HCT116 (cell line): ENCODE data around the gene NUCB1. TPM values are rescaled to one million over a fixed set of nuclear protein-coding genes. Genes with fewer than 3 reads are reported as not detected.

Experiments
- ATAC-seq: fragments of 200-7000 bp; cut with Tn5 transposase; 2 replicates; pipeline ENCODE4 v1.9.1; 2020; ENCODE audit warnings: mild to moderate bottlenecking, moderate library complexity
- BruUV-seq: library from RNA; stranded (reverse); fragments of 400-500 nt; replicated peaks from 2 replicates; lab custom pipeline; 2021; lab: Mats Ljungman, UMichigan
- CTCF ChIA-PET: fragments of 300-600 bp; sonication (Branson Sonifier 250); formaldehyde crosslinking; loops from one replicate; lab custom pipeline; 2021; ENCODE audit warnings: antibody characterized with exemption; lab: Charles Lee
- POLR2A ChIA-PET: fragments of 300-600, 350-600 bp; sonication (Branson Sonifier 250); formaldehyde crosslinking; loops from one replicate; lab custom pipeline; 2021; ENCODE audit warnings: antibody characterized with exemption; lab: Charles Lee
- RAD21 ChIA-PET, 2 experiments: fragments of 300-600 bp; sonication (Branson Sonifier 250); formaldehyde crosslinking; loops; one replicate each; lab custom pipeline; 2023; ENCODE audit warnings: low total read pairs in 2 of 2; ENCODE audit not compliant: uncharacterized antibody in 2 of 2, unreplicated experiment in 2 of 2, low non-redundant PET in 1 of 2; lab: Charles Lee
- DNase-seq: peaks from one replicate; pipeline ENCODE4 v3.0.0-alpha.2; 2010; ENCODE audit warnings: low read depth, low spot score
- H2AFZ ChIP-seq: fragments of 200-600 bp; shearing (Covaris generic), sonication (generic); 2 replicates; pipeline ENCODE4 v1.6.1; 2017; ENCODE audit warnings: low read depth, mixed run types, mixed read lengths, antibody characterized with exemption, low read length; ENCODE audit not compliant: poor library complexity, severe bottlenecking
- H3K27ac ChIP-seq: 2 replicates; pipeline ENCODE4 v1.5.1; 2012; ENCODE audit warnings: low read depth, low read length
- H3K27me3 ChIP-seq: fragments of 200-600 bp; sonication (generic); 2 replicates; pipeline ENCODE4 v1.6.1; 2016; ENCODE audit warnings: mixed run types, low read length, mixed read lengths; ENCODE audit not compliant: insufficient read depth
- H3K36me3 ChIP-seq, 2 experiments: fragments of 200-500 bp in 1 of 2; fragments of 200-600 bp in 1 of 2; sonication (Bioruptor generic) in 1 of 2; sonication (generic) in 1 of 2; 2 replicates each; pipeline versions ENCODE4 v1.5.1 to v1.6.1; 2014 to 2016; ENCODE audit warnings: low read length in 2 of 2, inconsistent platforms in 1 of 2, mixed read lengths in 1 of 2, mixed run types in 1 of 2; ENCODE audit not compliant: insufficient read depth in 2 of 2, control insufficient read depth in 1 of 2
- H3K4me1 ChIP-seq, 2 experiments: fragments of 200-600 bp in 1 of 2; sonication (generic) in 1 of 2; 2 replicates each; pipeline versions ENCODE4 v1.5.1 to v1.6.1; 2012 to 2017; ENCODE audit warnings: low read length in 2 of 2, inconsistent platforms in 1 of 2, mild to moderate bottlenecking in 1 of 2, mixed read lengths in 1 of 2, mixed run types in 1 of 2, moderate library complexity in 1 of 2; ENCODE audit not compliant: insufficient read depth in 2 of 2, control insufficient read depth in 1 of 2
- H3K4me2 ChIP-seq: fragments of 200-600 bp; sonication (generic); 2 replicates; pipeline ENCODE4 v1.6.1; 2017; ENCODE audit warnings: mixed run types, low read length, mixed read lengths
- H3K4me3 ChIP-seq, 2 experiments: fragments of 200-600 bp in 1 of 2; sonication (generic) in 1 of 2; replicated peaks in 1 of 2; 2 replicates each; pipeline ENCODE4 v1.5.1; 2011 to 2016; ENCODE audit warnings: low read length in 2 of 2, control low read depth in 1 of 2, low read depth in 1 of 2, mild to moderate bottlenecking in 1 of 2, mixed read lengths in 1 of 2, mixed run types in 1 of 2
- H3K79me2 ChIP-seq: fragments of 200-600 bp; sonication (generic); 2 replicates; pipeline ENCODE4 v1.6.1; 2017; ENCODE audit warnings: mild to moderate bottlenecking, mixed run types, low read length, moderate library complexity, mixed read lengths; ENCODE audit not compliant: insufficient read depth
- H3K9ac ChIP-seq: fragments of 200-600 bp; sonication (generic); 2 replicates; pipeline ENCODE4 v1.6.1; 2016; ENCODE audit warnings: low read length, mixed read lengths
- H3K9me2 ChIP-seq: fragments of 200-600 bp; sonication (generic), shearing (Covaris generic); 2 replicates; pipeline ENCODE4 v1.6.1; 2017; ENCODE audit warnings: mixed run types, mild to moderate bottlenecking, moderate library complexity; ENCODE audit not compliant: insufficient read depth
- H3K9me3 ChIP-seq, 2 experiments: fragments of 200-500 bp in 1 of 2; fragments of 200-600 bp in 1 of 2; sonication (Bioruptor generic) in 1 of 2; sonication (generic) in 1 of 2; 2 replicates each; pipeline ENCODE4 v1.6.1; 2014 to 2017; ENCODE audit warnings: low read length in 2 of 2, mixed read lengths in 2 of 2, inconsistent platforms in 1 of 2, low read depth in 1 of 2, mild to moderate bottlenecking in 1 of 2, mixed run types in 1 of 2, moderate library complexity in 1 of 2; ENCODE audit not compliant: control insufficient read depth in 1 of 2, insufficient read depth in 1 of 2
- H4K20me1 ChIP-seq: fragments of 200-600 bp; sonication (generic), shearing (Covaris generic); 2 replicates; pipeline ENCODE4 v1.6.1; 2017; ENCODE audit warnings: mixed run types, mild to moderate bottlenecking, moderate library complexity; ENCODE audit not compliant: insufficient read depth
- ATF3 ChIP-seq: IDR thresholded peaks from 2 replicates; pipeline ENCODE4 v1.6.1; 2012
- CBX3 ChIP-seq: IDR thresholded peaks from 2 replicates; pipeline ENCODE4 v1.6.1; 2012; ENCODE audit warnings: low read depth
- CEBPB ChIP-seq: IDR thresholded peaks from 2 replicates; pipeline ENCODE4 v1.6.1; 2012; ENCODE audit warnings: low read depth
- CTCF ChIP-seq, 3 experiments: fragments of 200-600 bp in 1 of 3; sonication (generic) in 1 of 3; IDR thresholded peaks in 2 of 3; conservative IDR thresholded peaks in 1 of 3; 2 replicates each; pipeline ENCODE4 v1.5.1; 2012 to 2017; ENCODE audit warnings: low read depth in 2 of 3, low read length in 2 of 3, antibody characterized with exemption in 1 of 3, borderline replicate concordance in 1 of 3, control low read depth in 1 of 3, mild to moderate bottlenecking in 1 of 3, mixed read lengths in 1 of 3, mixed run types in 1 of 3, moderate library complexity in 1 of 3; ENCODE audit not compliant: insufficient read depth in 1 of 3
- EGR1 ChIP-seq: IDR thresholded peaks from 2 replicates; pipeline ENCODE4 v1.6.1; 2012; ENCODE audit warnings: low read depth
- ELF1 ChIP-seq: IDR thresholded peaks from 2 replicates; pipeline ENCODE4 v1.6.1; 2012; ENCODE audit warnings: low read depth, borderline replicate concordance
- EZH2 ChIP-seq: fragments of 200-600 bp; sonication (generic); IDR thresholded peaks from 2 replicates; pipeline ENCODE4 v1.6.1; 2017; ENCODE audit warnings: antibody characterized with exemption, mixed run types
- EZH2phosphoT487 ChIP-seq: fragments of 200-600 bp; IDR thresholded peaks from 2 replicates; pipeline ENCODE4 v1.6.1; 2018; ENCODE audit warnings: antibody characterized with exemption, borderline replicate concordance
- FOSL1 ChIP-seq: IDR thresholded peaks from 2 replicates; pipeline ENCODE4 v1.6.1; 2012; ENCODE audit warnings: low read depth
- JUND ChIP-seq: IDR thresholded peaks from 2 replicates; pipeline ENCODE4 v1.6.1; 2012
- POLR2AphosphoS5 ChIP-seq: IDR thresholded peaks from 2 replicates; pipeline ENCODE4 v1.6.1; 2011; ENCODE audit warnings: mild to moderate bottlenecking, low read depth, low read length, moderate library complexity
- REST ChIP-seq: IDR thresholded peaks from 2 replicates; pipeline ENCODE4 v1.6.1; 2012; ENCODE audit warnings: low read depth
- SP1 ChIP-seq: IDR thresholded peaks from 2 replicates; pipeline ENCODE4 v1.6.1; 2012; ENCODE audit warnings: low read depth
- TCF7L2 ChIP-seq: IDR thresholded peaks from 2 replicates; pipeline ENCODE4 v1.7.0; 2011; ENCODE audit warnings: borderline replicate concordance, inconsistent platforms; ENCODE audit not compliant: insufficient read depth, insufficient read length; ENCODE audit errors: extremely low read depth
- YY1 ChIP-seq: IDR thresholded peaks from 2 replicates; pipeline ENCODE4 v1.6.1; 2011; ENCODE audit warnings: low read length, low read depth, moderate library complexity, mild to moderate bottlenecking; ENCODE audit not compliant: insufficient replicate concordance; ENCODE audit errors: extremely low read depth
- ZFX ChIP-seq: fragments of 450-650 bp; IDR thresholded peaks from 2 replicates; pipeline ENCODE4 v1.6.1; 2017
- ZNF274 ChIP-seq: fragments of 200-500 bp; sonication (Bioruptor generic); IDR thresholded peaks from 2 replicates; pipeline ENCODE4 v1.6.1; 2014; ENCODE audit warnings: mild to moderate bottlenecking, low read depth, low read length, inconsistent platforms
- intact Hi-C: fragments of 100-400 bp; cut with micrococcal nuclease; formaldehyde crosslinking; loops from 2 replicates; pipeline ENCODE4 v1.10.0; 2022
- total RNA-seq: library from RNA; stranded (reverse); gene quantifications from one replicate; pipeline ENCODE4 v1.2.1, GENCODE V29; 2021; ENCODE audit not compliant: unreplicated experiment

Gene NUCB1
- total RNA-seq, 1 experiment from 2014 or later: 88.8 TPM

- intact Hi-C loops: no loop called here
- Histone ChIP-seq H3K9me2 (no peaks in the 10 kb centered on the region), H3K27me3 (no peaks in the 10 kb centered on the region), H3K4me1 (peaks cover 0 to 8% of the 10 kb centered on the region in 2 experiments; a peak in 1 of 4 replicates), H3K4me3 (no peak overlapping the region), H3K4me2 (no peak overlapping the region), H3K27ac (no peak overlapping the region), H4K20me1 (no peaks in the 10 kb centered on the region), H3K36me3 (no peaks in the 10 kb centered on the region), H2AFZ (no peak overlapping the region), H3K9me3 (no peaks in the 10 kb centered on the region), H3K9ac (no peak overlapping the region), H3K79me2 (no peaks in the 10 kb centered on the region)
- CTCF ChIA-PET: interaction anchor here (1.1 kb wide), 1 partner anchor 16 kb away, joined by 4 read pairs; no protein-coding TSS in a partner anchor
- no peak for TF ChIP-seq ATF3
- TF ChIP-seq POLR2AphosphoS5: no peak
- no peak for TF ChIP-seq SP1
- no peak for TF ChIP-seq CEBPB
- TF ChIP-seq CTCF (IDR thresholded peaks at IDR 0.05 in 2 of 3, conservative IDR thresholded peaks at IDR 0.05 in 1 of 3; ENCODE audit: borderline replicate concordance in 1 of 3, insufficient read depth in 1 of 3, low read depth in 2 of 3, low read length in 2 of 3): no peak
- TF ChIP-seq ELF1: no peak
- no peak for TF ChIP-seq EZH2phosphoT487
- no peak for TF ChIP-seq CBX3
- TF ChIP-seq ZNF274: no peak
- TF ChIP-seq EZH2: no peak
- TF ChIP-seq EGR1: no peak
- no peak for TF ChIP-seq TCF7L2
- TF ChIP-seq ZFX: no peak
- no peak for TF ChIP-seq REST
- TF ChIP-seq JUND: no peak
- no peak for TF ChIP-seq FOSL1
- TF ChIP-seq YY1: no peak
- DNase-seq (no peak), ATAC-seq (peak; percentile 67)
- POLR2A ChIA-PET: interaction anchor here (1.1 to 1.5 kb wide), 2 partner anchors 13 kb away, joined by 6 to 8 read pairs; partner anchors contain the start of gene PPP1R15A
- BruUV-seq: no TSS peak
- RAD21 ChIA-PET: no interaction called here
These were observed 41.0 kb upstream of the NUCB1 start for GRCh38 chr19:48858984-48859710.
